ENCODE measurements around the gene LNX1.
A peak's percentile ranks its signal among the peaks of the same experiment; 100 is the strongest.
"Not testable (repeated sequence)": the region's sequence is repeated elsewhere in the genome, so short reads cannot be mapped to it uniquely, and the experiment has no call there.

LNX1 gene

DNA sequence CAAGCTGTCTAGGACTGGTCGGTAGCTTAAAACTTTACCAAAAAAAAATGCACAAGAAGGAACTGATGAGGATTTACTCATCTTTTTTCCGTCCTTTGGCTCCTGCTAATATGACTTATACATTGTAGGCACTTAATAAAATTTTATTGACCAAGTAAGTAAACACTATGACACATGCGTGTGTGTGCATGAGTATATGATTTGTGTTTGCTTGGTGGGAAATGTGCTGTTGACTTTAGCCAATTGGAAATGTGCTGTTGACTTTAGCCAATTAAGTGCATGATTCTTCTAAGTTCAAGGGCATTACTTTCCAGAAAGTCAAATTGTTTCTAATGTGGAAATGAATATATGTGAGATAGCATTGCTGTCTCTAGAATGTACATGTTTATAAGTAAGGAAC lies 135.5 kb downstream of the LNX1 start:
- no peak for DNase-seq

DNA sequence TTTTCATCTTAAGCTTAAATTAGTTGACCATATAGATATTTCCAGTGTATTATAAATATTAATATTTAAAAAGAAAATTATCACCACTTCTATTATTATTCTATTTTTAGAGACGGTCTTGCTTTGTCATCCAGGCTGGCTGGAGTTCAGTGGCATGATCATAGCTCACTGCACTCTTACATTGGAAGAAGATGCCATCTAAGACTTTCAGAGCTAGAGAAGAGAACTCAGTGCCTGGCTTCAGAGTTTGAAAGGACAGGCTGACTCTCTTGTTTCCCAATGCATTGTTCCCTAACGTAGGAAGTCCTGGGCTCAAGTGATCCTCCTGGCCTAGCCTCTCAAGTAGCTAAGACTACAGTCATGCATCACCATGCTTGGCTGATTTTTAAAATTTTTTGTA lies 137.9 kb downstream of the LNX1 start:
- DNase-seq, result no peak

DNA sequence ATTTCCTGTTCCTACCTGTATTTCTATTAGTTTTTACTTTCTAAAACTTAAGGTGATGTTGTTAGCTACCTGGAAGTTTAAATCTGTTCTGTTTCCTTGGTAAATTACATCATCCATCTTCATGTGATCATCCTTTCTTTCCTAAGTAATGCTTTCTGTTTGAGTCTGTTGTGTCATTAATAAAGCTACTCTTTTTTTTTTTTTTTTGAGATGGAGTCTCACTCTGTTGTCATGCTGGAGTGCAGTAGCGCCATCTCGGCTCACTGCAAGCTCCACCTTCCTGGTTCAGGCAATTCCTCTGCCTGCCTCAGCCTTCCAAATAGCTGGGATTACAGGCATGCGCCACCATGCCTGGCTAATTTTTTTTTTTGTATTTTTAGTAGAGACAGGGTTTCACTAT lies 140.5 kb downstream of the LNX1 start:
- peak; percentile 22 for DNase-seq

DNA sequence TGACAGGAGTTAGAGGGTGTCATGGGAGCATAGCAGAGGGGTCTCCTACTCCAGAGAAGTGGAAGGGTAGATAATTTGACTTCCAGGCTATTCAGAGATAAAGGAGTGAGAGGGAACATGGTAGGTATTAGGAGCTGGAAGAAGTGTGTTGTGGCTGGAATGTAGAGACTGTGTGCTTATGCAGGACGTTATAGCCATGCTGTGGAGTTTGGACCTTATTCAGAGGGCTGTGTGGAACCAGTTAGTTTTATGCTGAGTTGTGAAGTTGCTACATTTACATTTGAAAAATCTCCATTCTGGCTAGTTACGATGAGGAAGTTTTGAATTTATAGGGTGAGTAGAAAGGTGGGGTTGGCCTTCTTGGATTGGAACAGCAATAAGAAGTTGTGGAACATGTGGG lies 146.3 kb downstream of the LNX1 start:
- no peak for DNase-seq

DNA sequence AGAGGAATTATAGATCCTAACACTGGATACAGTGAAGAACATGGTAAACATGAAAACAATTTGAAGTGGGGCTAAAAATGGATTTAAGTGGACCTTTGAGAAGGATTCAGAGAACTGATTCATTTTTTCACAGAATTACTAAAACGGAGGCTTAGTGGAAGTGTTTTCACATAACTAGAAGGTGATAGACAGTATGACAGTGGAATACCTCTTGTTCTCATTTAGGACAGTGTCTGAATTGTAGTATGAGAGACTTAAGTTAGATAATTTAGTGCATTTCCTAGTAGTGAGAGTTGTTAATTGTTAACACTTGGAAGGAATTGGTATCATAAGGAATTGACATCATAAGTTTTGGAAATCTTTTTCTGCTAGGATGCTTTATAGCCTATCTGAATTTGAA lies 149.7 kb downstream of the LNX1 start:
- no peak for DNase-seq

DNA sequence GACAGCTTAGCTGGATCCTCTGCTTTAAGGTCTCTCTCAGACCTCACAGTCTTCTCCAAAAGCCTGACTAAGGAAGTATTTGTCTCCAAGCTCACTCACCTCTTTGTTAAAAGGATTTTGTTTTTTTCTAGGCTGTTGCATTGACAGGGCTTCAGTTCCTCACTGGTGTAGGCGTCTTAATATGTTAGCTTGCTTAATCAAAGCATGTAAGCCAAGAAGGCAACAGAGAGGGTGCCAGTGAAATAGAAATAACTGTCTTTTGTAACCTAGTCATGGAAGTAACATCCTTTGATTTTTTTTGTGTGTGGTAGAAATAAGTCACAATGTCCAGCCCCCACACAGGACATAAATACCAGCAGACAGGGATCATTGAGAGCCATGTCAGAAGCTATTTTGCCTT lies 155.0 kb downstream of the LNX1 start:
- DNase-seq, result no peak

DNA sequence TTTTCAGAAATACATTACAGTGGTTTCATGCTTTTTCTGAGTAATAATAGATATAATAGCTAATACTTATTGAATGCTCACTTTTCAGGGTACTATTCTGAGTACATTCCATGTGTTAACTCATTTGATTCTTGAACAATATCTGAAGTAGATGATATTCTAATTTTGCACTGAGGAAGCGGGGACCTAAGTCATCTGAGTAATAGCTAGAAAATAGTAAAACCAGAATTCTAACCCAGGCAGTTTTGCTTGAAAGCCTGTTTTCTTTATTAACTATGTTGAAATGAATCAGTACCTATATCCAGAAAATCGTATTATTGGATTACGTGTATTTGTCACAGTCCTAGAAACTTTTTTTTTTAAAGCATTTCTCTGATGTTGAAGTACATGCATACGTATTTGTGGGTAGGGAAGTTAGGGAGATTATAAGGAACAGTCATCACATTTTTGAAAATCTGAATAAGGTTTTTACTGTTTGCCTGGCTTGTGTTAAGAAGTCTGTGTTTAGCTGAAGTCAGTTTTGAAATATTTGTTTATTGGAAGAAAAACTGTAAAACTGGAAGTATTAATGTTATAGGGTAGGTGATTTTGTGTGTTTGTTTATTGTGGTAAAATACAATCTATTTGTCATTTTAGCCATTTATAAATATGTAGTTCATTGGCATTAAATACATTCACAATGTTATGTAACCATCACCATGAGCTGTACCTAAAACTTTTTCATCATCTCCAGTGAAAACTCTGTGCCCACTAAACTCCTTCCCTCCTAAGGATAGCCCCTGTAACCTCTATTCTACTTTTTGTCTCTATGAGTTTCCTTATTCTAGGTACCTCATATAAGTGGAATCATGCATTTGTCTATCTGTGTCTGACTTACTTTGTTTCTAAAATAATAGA lies 158.5 kb downstream of the LNX1 start:
- DNase-seq, result no peak

DNA sequence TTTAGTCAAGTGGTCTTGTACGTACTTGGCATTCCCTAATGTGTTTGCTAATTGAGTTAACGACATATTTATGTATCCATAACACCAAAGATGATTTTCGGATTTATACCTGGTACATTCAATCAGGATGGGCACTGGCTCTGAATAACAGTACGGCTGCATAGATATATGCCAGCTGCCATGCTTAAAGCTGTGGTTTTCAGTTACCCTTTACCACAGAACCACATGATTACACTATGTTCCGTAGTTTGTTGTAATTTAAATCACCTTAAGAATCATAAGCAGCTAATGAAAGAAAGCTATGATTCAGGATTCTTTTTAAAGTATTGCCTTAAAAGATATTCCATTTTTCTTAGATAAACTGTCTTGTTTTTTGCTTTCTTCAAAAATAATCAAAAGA lies 160.2 kb downstream of the LNX1 start:
- no peak for DNase-seq

DNA sequence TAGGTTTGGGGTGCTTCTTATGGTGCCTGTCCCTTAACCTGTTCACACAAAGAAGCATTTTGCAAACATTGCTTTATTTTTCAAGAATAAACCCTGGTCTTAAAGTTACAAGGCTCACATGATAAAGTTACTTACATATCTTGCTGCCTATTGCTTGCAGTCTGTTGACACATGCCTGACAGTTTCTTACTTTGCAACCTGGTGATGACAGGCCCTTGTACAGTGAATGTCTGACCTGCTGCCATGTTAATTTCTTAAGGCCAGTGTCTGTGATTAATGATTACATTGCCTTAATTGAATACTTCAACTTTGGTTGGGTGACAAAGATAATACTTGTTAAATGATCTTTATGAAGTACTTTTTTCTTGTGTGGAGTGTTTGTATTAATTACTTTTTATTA lies 163.9 kb downstream of the LNX1 start:
- no peak for DNase-seq

DNA sequence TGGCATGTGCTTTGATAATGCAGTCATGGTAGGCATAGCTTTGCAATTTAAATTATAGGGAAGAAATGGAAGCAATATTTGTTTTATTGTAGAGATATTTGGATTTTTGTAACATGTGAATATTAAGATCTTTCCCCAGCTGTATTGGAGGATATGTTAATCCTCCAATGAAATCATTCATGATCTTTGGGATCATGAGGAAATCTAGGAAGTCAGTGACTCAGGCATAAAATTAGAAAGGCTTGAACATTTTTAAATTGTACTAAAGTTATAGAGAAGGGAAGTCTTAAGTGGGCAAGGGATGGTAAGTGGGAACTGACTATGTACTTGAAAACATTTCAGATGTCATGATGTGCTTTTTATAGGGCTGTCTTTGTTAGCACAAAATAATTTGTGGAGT lies 167.0 kb downstream of the LNX1 start:
- no peak for DNase-seq

DNA sequence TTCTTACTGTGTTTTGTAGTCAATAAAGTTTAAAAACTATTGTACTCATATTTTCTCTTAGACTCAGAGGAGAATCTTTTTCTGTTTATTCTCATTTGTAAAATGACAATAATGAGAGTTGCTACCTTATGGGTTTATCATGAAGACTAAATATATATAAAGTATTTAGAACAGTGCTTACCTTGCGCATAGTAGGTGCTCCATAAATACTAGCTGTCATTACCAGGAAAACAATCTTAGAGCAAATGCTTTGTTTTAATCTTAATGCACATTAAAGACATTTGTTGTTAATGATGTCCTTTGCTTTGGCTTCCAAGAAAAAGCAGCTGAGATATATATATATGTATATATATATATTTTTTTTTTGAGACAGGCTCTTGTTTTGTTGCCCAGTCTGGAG lies 168.9 kb downstream of the LNX1 start:
- no peak for DNase-seq

DNA sequence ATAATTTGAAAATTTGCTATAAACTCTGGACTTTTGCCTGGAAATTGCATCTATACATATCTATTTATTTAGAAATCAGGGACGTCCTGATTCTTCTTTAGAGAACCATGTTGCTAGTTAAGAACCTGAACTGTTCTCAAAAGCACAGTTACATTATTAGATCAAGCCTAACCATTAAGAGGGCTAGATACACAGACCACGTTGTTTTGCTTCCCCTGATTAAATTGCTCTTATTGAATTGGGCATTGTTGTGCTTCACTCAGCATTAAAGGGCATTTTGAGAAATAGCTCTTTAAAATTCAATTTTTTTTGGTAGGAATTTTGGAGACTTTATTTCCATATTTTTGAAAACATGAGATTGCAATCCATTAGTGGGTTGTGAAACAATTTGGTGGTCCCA lies 169.5 kb downstream of the LNX1 start:
- DNase-seq, result no peak

DNA sequence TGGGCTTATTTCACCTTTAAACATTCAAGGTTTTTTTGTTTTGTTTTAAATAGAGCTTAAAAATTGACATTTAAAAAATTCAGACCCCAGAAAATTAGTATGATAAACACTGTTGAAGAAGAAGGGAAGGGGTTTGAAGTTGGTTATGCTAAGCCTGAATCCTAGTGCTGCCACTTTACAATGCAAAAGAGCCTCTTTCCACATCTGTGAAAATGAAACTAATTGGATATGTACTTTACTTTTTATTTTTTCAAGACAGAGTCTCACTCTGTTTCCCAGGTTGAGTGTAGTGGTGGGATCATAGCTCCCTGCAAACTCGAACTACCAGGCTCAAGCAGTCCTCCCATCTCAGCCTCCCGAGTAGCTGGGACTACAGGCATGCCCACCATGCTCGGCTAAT lies 172.1 kb downstream of the LNX1 start:
- no peak for DNase-seq

DNA sequence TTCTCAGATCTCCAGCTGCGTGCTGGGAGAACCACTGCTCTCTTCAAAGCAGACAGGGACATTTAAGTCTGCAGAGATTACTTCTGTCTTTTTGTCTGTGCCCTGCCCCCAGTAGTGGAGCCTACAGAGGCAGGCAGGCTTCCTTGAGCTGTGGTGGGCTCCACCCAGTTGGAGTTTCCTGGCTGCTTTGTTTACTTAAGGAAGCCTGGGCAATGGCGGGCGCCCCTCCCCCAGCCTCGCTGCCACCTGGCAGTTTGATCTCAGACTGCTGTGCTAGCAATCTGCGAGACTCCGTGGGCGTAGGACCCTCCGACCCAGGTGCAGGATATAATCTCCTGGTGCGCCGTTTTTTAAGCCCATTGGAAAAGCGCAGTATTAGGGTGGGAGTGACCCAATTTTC lies 181.8 kb downstream of the LNX1 start:
- not testable (repeated sequence) for DNase-seq
